ENCODE results near the gene EGLN2. TPM values are rescaled to one million over a fixed set of nuclear protein-coding genes. Genes with fewer than 3 reads are reported as not detected.
"Not testable (repeated sequence)": the region's sequence is repeated elsewhere in the genome, so short reads cannot be mapped to it uniquely, and the experiment has no call there.

The EGLN2 gene
- total RNA-seq, 2 donors from 2014 or later: 50.8 to 51.4 TPM

DNA sequence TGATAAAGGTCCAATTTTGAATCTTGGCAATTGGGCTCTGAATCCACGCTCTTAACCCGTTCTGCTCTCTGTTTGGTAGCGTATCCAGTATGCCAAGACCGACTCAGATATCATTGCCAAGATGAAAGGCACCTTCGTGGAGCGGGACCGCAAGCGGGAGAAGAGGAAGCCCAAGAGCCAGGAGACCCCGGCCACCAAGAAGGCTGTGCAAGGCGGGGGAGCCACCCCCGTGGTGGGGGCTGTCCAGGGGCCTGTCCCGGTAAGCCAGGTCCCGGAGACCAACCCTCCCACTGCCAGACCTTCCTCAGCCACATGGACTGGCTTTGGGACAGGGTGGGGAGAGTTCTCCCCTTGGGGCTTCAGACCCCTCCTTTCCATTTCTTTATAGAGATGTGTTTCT, 39.6 kb upstream of the EGLN2 start:
- TF ChIP-seq POLR2A (IDR thresholded peaks at IDR 0.05) (no peak), CTCF (IDR thresholded peaks at IDR 0.05) (no peak)
- H3K27ac ChIP-seq: no peak overlapping the region
- no peaks in the 10 kb centered on the region for H3K9me3 ChIP-seq
- no peak overlapping the region for H3K4me3 ChIP-seq
- WGBS, 2 donors: 94% methylated on average over 9 to 12 of the region's 13 CpGs
- no peaks in the 10 kb centered on the region for H3K27me3 ChIP-seq
- DNase-seq (no peak), ATAC-seq (no peak)
- H3K4me1 ChIP-seq: peaks cover 20% of the 10 kb centered on the region
- intact Hi-C loops (cut with DNase I): no loop called here
- peaks cover 18 to 59% of the 10 kb centered on the region in 2 donors for H3K36me3 ChIP-seq (replicated peaks in 1 of 2; ENCODE audit: insufficient read depth in 1 of 2, low read depth in 2 of 2)

DNA sequence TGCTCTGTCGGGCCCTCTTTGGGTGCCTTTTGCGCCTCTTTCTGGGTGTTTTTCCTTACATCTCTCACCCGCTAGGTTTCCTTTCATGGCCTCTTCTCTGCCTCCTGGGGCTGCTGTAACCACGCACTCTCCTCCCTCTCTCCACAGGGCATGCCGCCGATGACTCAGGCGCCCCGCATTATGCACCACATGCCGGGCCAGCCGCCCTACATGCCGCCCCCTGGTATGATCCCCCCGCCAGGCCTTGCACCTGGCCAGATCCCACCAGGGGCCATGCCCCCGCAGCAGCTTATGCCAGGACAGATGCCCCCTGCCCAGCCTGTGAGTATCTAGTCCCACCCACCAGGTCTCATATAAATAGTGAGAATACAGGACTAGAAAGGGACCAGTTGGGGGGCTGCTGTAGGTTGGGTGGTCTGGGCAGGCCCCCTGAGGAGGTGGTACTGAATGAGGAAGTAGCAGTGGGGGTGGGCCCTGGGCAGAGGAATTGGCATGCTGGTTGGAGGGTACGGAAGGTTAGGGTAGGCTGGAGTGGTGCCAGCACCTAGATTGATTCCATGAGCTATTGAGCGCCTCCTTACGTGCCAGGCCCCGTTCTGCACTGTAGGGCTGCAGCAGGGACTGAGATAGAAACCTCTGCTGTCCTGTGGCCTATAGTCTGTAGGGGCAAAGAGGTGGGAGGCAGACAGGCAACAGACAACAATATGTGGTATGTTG, 36.1 kb upstream of the EGLN2 start:
- ATAC-seq: no peak
- peaks cover 32 to 70% of the 10 kb centered on the region in 2 donors for H3K36me3 ChIP-seq (replicated peaks in 1 of 2; ENCODE audit: insufficient read depth in 1 of 2, low read depth in 2 of 2)
- WGBS, 2 donors: 93 to 94% methylated on average over 16 to 17 of the region's 17 CpGs

GRCh38 chr19:40763526-40763925, 35.5 kb upstream of the EGLN2 start:
- Histone ChIP-seq H3K4me1 (no peaks in the 10 kb centered on the region), H3K9me3 (no peaks in the 10 kb centered on the region), H3K27me3 (no peaks in the 10 kb centered on the region), H3K27ac (no peak overlapping the region), H3K4me3 (no peak overlapping the region), H3K36me3 (replicated peaks in 1 of 2; ENCODE audit: insufficient read depth in 1 of 2, low read depth in 2 of 2) (peaks cover 32 to 65% of the 10 kb centered on the region in 2 donors)
- no peak for ATAC-seq
- intact Hi-C loops (cut with DNase I): no loop called here
- 85 to 89% methylated on average over 6 to 7 of the region's 7 CpGs for WGBS, 2 donors
- TF ChIP-seq POLR2A (IDR thresholded peaks at IDR 0.05) (no peak), CTCF (IDR thresholded peaks at IDR 0.05) (no peak)
- DNase-seq: no peak

More for the DNA sequence above, 36.1 kb upstream of the EGLN2 start:
- no peaks in the 10 kb centered on the region for H3K9me3 ChIP-seq
- H3K27ac ChIP-seq: peak overlapping the region in 1 of 4 donors; percentile 15
- DNase-seq: no peak
- no peak overlapping the region for H3K4me3 ChIP-seq
- H3K4me1 ChIP-seq: no peaks in the 10 kb centered on the region
- no peaks in the 10 kb centered on the region for H3K27me3 ChIP-seq
- no peak for TF ChIP-seq CTCF (IDR thresholded peaks at IDR 0.05)
- no peak for TF ChIP-seq POLR2A (IDR thresholded peaks at IDR 0.05)
- intact Hi-C loops (cut with DNase I): no loop called here

GRCh38 chr19:40763963-40764362, 35.0 kb upstream of the EGLN2 start:
- no peaks in the 10 kb centered on the region for H3K9me3 ChIP-seq
- H3K4me3 ChIP-seq: no peak overlapping the region
- no peak overlapping the region for H3K27ac ChIP-seq
- 87 to 91% methylated on average over 10 of the region's 10 CpGs for WGBS, 2 donors
- no peaks in the 10 kb centered on the region for H3K27me3 ChIP-seq
- peaks cover 32 to 61% of the 10 kb centered on the region in 2 donors for H3K36me3 ChIP-seq (replicated peaks in 1 of 2; ENCODE audit: insufficient read depth in 1 of 2, low read depth in 2 of 2)
- no peaks in the 10 kb centered on the region for H3K4me1 ChIP-seq
- ATAC-seq: no peak
- intact Hi-C loops (cut with DNase I): no loop called here
- DNase-seq: no peak
- no peak for TF ChIP-seq POLR2A (IDR thresholded peaks at IDR 0.05)
- TF ChIP-seq CTCF (IDR thresholded peaks at IDR 0.05): no peak

GRCh38 chr19:40766385-40766784, 32.6 kb upstream of the EGLN2 start:
- intact Hi-C loops (cut with DNase I); H3K27ac ChIP-seq; H3K4me3 ChIP-seq; H3K4me1 ChIP-seq; H3K27me3 ChIP-seq; H3K9me3 ChIP-seq; ATAC-seq; DNase-seq: not testable (repeated sequence)
- peaks cover 32 to 40% of the 10 kb centered on the region in 2 donors for H3K36me3 ChIP-seq (replicated peaks in 1 of 2; ENCODE audit: insufficient read depth in 1 of 2, low read depth in 2 of 2)
- 94 to 96% methylated on average over 12 to 13 of the region's 13 CpGs for WGBS, 2 donors

Data from body of pancreas (tissue), 4 donors.